Testis (tissue), 2 donors: Measurements from ENCODE around the gene PCDHGA8.

ENCODE experiments used
- POLR2A ChIP-seq: fragments of 450-650 bp; IDR thresholded peaks from one replicate; pipeline ENCODE4 v1.6.1; 2017; ENCODE audit warnings: antibody characterized with exemption, mild to moderate bottlenecking, moderate library complexity
- TF ChIP-seq, protein P1 (sequence below), 3 experiments: fragments of 450-650 bp in 2 of 3; fragments of 200-600 bp in 1 of 3; sonication (generic) in 1 of 3; IDR thresholded peaks; one replicate each; pipeline ENCODE4 v1.5.1; 2016 to 2019; ENCODE audit warnings: antibody characterized with exemption in 3 of 3, mild to moderate bottlenecking in 2 of 3, moderate library complexity in 1 of 3

DNA sequence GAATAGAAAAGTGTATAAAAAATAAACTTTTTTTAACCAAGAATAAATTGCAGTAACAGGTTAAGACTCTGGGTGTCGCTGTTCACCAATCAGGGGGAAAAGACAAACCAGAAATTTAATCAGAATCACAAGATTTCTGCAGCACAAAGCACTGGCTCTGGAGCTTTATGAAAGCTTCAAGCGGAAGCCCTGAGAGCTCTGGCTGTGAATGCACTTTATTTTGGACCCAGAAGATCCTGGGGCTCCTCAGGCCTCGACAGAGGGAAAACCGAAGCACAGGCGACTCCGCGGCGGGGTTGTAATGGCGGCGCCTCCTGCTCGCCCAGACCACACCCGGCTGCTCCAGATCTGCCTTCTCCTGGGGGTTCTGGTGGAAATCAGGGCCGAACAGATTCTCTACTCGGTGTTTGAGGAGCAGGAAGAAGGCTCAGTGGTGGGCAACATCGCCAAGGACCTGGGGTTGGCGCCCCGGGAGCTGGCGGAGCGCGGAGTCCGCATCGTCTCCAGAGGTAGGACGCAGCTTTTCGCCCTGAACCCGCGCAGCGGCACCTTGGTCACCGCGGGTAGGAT, 37.4 kb upstream of the PCDHGA8 start, which contains the start of gene PCDHGA4:
- TF ChIP-seq, protein P1, sequence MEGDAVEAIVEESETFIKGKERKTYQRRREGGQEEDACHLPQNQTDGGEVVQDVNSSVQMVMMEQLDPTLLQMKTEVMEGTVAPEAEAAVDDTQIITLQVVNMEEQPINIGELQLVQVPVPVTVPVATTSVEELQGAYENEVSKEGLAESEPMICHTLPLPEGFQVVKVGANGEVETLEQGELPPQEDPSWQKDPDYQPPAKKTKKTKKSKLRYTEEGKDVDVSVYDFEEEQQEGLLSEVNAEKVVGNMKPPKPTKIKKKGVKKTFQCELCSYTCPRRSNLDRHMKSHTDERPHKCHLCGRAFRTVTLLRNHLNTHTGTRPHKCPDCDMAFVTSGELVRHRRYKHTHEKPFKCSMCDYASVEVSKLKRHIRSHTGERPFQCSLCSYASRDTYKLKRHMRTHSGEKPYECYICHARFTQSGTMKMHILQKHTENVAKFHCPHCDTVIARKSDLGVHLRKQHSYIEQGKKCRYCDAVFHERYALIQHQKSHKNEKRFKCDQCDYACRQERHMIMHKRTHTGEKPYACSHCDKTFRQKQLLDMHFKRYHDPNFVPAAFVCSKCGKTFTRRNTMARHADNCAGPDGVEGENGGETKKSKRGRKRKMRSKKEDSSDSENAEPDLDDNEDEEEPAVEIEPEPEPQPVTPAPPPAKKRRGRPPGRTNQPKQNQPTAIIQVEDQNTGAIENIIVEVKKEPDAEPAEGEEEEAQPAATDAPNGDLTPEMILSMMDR (IDR thresholded peaks at IDR 0.05), result peak in 2 of 3 experiments; percentile 38 to 51
- no peak for TF ChIP-seq POLR2A
